Activated naive CD8-positive, alpha-beta T cell treated with anti-CD3 and anti-CD28 coated beads, Interleukin-2, amount 50 U/mL, for 16 hours (primary cell): ENCODE data around the gene LIMS2.

ENCODE experiments used
- DNase-seq: peaks from one replicate; pipeline ENCODE4 v3.0.0-alpha.2; 2020; ENCODE audit warnings: low read depth, low spot score

LIMS2 gene

DNA sequence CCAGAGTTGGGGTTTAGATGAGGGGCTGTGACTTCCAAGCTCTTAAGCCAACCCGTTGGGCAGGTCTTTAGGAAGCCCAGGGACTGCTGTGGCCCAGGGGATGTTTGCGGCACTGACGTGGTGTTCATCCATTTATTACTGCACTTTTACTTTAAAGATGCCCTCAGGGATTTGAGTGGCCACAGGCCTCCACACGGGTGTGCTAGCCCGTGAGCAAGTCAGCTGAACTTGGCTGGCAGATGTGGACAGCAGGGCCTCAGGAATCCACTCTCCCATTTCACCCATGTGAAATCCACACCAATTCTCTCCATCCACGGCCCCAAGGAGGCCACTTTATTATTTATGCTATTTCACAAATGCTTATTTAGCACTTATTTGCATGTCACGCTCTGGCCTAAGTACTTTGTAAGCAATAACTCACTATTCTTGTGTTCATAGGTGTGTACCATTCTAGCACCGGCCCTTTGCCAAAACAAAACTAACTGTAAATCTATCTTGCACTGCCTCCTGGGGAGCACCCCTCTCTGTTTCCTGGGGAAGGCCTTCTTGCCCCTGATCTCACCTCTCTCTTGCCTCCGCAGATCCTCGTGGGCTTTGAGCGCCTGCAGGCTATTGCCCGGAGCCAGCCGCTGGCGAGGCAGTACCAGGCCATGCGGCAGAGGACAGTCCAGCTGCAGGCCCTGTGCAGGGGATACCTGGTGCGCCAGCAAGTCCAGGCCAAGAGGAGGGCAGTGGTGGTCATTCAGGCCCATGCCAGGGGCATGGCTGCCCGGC lies 68.5 kb downstream of the LIMS2 start:
- DNase-seq: no peak

DNA sequence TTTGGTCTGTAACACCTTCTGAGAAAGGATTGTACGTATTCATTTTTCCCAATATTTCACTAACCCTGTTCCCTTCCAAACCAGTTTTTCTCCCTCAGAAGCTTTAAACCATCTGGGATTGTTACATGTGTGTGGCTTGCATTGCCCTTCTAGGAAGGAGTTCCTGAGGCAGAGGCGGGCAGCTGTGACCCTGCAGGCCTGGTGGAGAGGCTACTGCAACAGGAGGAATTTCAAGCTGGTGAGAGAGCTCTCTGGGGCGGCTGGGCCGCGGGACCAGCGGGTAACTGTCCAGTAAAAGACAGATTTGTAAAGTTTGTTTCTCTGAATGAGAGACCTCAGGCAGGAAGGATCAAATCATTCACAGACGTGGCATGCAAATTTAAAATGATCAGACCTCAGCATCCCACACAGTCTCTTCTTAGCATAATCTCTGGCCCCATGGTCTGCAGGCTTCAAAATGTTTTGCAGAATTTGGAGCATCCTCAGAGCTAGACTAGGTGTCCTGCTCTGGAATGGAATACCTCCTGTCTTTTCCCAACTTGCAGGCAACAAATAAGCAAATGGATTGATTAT lies 69.6 kb downstream of the LIMS2 start:
- DNase-seq: no peak

DNA sequence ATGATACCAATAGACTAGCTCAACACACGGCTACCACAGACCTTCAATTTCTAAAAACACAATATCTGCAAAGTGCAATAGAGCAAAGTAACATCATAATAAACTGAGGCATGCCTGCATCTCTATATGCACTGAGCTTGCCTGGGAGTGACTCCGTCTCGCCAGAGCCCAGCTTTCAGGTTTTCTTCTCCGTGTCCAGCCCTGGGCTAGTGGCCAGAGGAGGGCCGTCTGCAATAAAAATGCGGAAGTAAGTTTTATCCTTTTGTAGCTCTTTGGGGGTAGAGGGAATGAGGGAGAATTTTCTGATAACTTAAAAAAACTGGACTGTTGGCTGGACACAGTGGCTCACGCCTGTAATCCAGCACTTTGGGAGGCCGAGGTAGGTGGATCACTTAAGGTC lies 70.3 kb downstream of the LIMS2 start:
- no peak for DNase-seq

- DNase-seq: no peak
Measured at GRCh38 chr2:127599211-127599610, 76.1 kb downstream of the LIMS2 start.

DNA sequence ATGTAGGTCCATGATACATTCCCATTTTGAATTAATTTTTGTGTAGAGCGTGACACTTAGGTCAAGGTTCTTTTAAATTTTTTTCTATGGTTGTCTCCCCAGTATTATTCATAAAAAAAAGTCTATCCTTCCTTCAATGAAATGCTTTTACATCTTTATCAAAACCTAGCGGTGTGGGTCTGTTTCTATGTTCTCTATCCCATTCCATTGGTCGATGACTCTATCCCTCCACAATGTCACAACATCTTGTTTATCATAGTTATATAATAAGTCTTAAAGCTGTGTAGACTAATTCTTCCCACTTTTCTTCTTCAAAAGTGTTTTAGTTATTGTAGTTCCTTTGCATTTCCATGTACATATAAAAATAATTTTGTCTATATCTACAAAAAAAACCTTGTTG lies 76.6 kb downstream of the LIMS2 start:
- no peak for DNase-seq

DNA sequence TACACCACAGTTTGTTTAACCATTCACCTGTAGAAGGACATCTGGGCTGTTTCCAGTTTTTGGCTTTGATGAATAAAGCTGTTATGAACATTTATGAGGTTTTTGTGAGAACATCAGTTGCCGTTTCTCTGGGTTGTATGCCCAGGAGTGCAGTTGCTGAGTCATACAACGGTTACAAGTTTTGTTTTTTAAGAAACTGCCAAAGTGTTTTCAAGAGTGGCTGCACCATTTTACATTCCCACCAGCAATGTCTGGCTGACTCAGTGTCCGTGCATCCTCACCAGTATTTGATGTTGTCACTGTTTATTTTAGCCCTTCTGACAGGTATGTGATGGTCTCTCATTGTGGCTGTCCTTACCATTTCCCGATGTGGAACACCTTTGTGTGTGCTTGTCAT lies 77.3 kb downstream of the LIMS2 start:
- DNase-seq: no peak

GRCh38 chr2:127597046-127597983 lies 78.0 kb downstream of the LIMS2 start:
- DNase-seq: no peak

DNA sequence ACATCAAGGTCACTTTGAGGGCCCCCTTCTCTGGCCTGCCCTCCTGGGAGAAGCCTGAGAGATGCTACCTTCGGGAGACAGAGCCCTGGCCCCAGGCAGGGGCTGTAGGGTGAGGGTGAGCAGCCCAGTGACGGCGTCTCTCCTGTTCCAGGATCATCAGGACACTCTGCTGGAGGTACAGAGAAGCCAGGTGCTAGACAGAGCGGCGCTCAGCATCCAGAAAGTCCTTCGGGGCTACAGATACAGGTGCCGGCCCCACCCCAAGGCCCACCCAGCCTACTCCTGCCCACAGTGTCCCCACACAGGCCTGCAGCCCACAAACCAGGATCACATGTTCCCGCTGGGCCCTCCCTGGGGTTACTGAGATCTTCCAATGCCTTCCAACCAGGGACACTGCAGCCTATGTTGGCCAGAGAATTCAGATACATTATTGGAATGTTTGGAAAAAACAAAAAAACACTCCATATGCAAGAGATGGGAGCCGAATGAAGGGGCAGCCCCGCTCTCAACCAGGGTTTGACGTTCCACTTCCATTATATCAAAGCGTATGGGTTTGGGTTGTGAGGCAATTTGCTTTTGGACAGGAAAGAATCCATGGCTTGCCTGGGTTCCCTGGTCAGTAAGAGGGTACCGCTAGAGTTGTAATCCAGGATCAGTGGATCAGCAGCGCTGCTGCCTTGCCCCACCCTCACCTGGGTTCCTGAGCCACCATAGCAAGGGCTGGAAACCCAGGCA lies 78.9 kb downstream of the LIMS2 start:
- no peak for DNase-seq

GRCh38 chr2:127594116-127594591 lies 81.2 kb downstream of the LIMS2 start:
- no peak for DNase-seq

DNA sequence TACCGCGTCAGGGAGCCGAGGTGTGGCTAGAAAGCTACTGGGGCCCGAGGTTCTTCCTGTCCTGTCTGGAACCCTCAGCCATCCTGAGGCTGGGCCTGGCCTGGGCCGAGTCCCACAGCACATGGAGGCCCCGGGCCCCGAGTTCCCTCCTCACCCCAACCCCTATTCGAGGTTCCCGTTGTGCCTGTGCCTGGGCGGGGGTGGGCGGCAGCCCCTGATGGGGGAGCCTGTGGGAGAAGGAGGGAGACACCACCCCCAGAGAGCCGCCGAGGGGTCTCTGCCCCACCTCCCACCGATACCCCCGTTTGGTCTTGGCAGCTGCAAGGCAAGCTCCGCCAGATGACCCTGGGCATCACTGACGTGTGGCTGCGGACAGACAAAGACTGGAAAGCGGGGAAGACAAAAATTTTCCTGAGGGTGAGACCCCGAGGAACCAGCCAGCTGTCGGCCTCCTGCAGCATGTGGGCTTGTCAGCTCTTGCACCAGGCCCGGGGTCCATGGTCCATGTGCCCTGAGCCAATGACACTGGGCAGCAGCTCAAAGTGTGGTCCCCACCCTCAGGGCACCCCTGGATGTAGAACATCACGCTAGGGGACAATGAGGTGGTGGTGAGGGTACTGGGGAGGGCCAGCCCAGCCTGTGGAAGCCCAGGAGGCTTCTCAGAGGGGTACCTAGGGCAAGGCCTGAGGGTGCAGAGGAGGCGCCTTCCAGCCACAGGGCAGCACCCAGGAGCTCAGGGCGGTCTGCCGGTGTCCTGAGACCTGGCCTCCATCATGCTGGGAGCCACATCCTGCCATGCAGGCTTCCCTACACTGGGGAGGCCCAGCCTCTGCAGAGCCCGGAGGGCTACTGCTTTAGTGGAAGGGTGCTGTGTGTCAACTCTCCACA lies 81.9 kb downstream of the LIMS2 start:
- DNase-seq: no peak

GRCh38 chr2:127592761-127593227 lies 82.5 kb downstream of the LIMS2 start:
- DNase-seq: no peak

DNA sequence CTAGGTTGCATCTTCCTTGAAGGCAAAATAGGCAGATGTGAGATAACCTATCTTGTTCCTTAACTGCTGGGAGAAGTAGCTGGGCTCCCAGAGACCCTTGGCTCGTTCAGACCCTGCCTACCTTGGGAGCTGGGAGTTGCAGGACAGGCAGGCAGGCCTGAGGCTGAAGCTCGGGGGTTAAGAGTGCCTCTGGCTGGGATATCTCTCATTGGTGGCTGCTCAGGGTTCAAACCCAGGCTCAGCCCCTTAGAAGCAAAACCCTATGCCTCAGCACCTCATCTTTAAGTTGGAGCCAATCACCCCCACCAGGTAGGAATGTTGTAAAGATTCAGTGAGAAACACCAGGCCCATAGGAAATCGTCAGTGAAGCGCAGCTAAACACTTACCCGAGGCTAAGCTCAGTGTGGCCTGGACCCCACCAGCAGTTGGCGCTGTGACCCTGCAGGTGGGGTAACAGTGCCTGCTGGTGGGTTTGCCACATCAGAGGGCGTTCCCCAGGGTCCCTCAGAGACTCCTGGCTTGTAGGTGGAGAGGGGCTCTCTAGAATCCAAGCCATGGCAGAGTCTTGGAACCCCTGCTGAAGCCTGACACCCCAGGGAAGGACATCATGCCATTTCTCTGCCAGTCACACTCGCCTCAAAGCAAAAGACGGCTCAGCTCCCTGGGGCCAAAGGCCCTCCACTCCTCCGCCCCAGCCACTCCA lies 84.0 kb downstream of the LIMS2 start:
- DNase-seq: peak; percentile 51

GRCh38 chr2:127590386-127591190 lies 84.7 kb downstream of the LIMS2 start:
- no peak for DNase-seq

DNA sequence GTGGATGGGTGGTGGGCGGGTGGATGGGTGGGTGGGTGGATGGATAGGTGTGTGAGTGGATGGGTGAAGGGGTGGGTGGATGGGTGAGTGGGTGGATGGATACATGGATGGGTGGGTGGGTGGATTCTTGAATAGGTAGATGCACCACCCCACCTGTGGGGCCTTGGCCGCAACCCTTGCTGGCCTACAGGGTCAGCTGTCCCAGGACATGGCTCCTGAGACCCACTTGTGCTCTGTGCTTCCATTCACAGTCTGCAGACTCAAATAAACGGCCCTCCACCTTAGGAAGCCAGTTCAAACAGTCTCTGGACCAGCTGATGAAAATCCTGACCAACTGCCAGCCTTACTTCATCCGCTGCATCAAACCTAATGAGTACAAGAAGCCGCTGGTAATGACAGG lies 85.5 kb downstream of the LIMS2 start:
- no peak for DNase-seq

DNA sequence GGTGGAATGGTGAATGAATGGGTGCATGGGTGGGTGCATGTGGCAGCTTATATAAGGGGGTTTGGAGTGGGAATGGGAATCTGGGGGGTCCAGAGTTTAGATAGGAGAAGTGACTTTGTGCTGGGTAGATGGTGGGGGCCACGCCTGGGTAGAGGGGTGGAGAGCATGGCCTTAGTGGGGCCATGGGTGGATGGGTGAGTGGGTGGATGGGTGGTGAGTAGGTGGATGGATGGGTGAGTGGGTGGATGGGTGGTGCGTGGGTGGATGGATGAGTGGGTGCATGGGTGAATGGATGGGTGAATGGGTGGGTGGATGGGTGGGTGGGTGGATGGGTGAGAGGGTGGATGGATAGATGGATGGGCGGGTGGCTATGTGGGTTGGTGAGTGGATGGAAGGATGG lies 86.0 kb downstream of the LIMS2 start:
- DNase-seq: no peak
